Astrocyte of the cerebellum (primary cell): ENCODE measurements around the gene DMRTC2.

Source experiments
- DNase-seq: peaks from one replicate; pipeline ENCODE4 v3.0.0-alpha.2; 2011; ENCODE audit warnings: low read depth
- H3K4me3 ChIP-seq: 2 replicates; pipeline ENCODE4 v1.5.1; 2011; ENCODE audit warnings: mild to moderate bottlenecking, low read depth, low read length, moderate library complexity
- in situ Hi-C: cut with HindIII; loops from 2 replicates; pipeline ENCODE4 v1.10.0; 2017; ENCODE audit warnings: low sequenced_read_pairs
- TF ChIP-seq, protein P1 (sequence below): IDR thresholded peaks from 2 replicates; pipeline ENCODE4 v1.5.1; 2012; ENCODE audit warnings: low read length, low read depth, moderate library complexity, mild to moderate bottlenecking; ENCODE audit errors: missing control alignments

Gene DMRTC2

DNA sequence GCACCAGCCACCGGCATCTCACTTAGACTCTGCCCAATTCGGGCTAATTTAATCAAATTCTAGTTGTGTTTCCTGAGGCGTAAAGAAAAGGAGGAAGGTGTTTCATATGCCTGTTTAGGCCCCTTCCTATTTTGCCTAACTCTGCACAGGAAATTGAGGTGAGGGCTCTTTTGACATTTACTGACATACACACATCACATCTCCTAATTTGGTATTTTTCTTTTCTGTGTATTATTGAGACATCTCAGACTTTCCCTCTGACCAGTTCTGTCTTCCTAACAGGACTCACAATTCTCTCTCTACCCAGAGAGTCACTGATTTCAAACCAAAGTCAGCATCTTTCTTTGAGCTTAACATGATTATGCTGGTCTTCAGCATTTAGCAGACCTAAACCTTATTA lies 40.5 kb upstream of the DMRTC2 start:
- TF ChIP-seq, protein P1, sequence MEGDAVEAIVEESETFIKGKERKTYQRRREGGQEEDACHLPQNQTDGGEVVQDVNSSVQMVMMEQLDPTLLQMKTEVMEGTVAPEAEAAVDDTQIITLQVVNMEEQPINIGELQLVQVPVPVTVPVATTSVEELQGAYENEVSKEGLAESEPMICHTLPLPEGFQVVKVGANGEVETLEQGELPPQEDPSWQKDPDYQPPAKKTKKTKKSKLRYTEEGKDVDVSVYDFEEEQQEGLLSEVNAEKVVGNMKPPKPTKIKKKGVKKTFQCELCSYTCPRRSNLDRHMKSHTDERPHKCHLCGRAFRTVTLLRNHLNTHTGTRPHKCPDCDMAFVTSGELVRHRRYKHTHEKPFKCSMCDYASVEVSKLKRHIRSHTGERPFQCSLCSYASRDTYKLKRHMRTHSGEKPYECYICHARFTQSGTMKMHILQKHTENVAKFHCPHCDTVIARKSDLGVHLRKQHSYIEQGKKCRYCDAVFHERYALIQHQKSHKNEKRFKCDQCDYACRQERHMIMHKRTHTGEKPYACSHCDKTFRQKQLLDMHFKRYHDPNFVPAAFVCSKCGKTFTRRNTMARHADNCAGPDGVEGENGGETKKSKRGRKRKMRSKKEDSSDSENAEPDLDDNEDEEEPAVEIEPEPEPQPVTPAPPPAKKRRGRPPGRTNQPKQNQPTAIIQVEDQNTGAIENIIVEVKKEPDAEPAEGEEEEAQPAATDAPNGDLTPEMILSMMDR, result no peak
- in situ Hi-C loops, result no loop called here
- no peak for DNase-seq
- no peak overlapping the region for H3K4me3 ChIP-seq

DNA sequence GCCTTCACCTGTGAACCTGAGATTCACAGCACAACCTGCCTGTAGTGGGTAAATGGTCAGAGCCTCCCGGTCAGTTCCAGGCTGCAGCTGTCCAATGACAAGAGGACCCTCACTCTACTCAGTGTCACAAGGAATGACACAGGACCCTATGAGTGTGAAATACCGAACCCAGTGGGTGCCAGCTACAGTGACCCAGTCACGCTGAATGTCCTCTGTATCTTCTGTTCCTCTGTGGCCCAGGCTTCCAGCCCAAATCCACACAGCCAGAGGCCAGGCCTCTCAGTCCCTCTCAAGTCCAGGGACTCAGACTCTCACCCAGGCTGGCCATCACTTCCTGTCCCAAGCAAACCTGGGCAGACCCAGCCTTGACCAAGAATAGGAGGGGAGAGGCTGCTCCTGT lies 37.7 kb upstream of the DMRTC2 start:
- TF ChIP-seq, protein P1, result no peak
- no peak overlapping the region for H3K4me3 ChIP-seq
- DNase-seq, result no peak
- in situ Hi-C loops, result no loop called here

DNA sequence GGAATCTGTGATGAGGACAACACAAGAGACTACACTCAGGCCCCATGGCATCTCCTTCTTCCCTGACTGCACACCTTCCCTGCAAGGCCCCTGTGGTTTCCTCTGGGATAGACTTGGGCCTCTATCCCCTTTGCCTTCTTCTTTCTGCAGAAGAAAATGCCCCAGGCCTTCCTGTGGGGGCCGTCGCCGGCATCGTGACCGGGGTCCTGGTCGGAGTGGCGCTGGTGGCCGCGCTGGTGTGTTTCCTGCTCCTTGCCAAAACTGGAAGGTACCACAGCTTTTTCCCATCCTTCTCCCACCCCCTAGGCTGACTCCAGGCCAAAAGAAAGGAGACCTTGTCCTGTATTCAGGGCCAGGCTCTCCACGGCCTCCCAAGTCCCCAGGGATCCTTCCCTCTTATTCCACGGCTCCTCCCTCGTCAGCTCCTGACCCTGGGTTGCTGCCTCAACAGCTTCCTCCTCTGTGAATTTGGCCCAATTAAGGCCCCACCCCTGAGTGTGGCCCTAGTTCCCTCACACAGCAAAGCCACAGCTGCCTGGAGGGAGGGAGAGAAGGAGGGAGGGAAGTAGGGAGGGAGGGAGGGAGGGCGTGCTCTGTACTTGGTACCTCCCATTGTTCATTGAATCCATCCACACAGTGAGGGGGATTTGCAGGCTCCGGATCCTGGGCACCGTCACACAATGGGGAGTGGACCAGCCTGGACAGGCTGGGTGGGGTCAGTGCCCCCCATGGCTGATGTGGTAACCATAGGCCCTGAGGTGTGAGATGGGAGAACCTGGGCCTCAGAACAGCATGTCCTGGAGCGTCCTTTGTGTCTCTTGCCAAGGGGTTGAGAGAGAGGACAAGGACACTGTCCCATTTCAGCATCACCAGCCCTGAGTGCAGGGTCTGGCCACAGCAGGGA lies 35.9 kb upstream of the DMRTC2 start:
- in situ Hi-C loops, result no loop called here
- TF ChIP-seq, protein P1, result no peak
- no peak for DNase-seq
- H3K4me3 ChIP-seq, result no peak overlapping the region

DNA sequence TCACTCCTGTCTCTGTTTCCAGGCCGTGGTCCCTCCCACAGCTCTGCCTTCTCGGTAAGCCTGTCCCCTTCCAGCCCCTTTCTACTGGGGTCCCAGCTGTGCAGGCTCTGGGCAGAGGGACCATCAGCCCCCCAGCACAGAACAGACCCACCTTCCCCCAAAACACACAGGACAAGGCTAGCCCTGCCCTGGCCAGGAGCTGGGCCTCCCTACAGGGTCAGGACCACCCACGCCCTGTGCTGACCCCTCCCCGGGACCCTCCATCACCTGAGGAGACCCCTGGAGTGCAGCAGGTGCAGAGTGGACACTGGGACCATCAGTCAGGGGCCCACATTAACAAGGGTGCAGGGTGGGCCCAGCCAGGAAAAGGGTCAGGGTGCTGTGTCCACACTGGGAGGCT lies 34.5 kb upstream of the DMRTC2 start:
- H3K4me3 ChIP-seq, result no peak overlapping the region
- in situ Hi-C loops, result no loop called here
- no peak for DNase-seq
- TF ChIP-seq, protein P1, result no peak

DNA sequence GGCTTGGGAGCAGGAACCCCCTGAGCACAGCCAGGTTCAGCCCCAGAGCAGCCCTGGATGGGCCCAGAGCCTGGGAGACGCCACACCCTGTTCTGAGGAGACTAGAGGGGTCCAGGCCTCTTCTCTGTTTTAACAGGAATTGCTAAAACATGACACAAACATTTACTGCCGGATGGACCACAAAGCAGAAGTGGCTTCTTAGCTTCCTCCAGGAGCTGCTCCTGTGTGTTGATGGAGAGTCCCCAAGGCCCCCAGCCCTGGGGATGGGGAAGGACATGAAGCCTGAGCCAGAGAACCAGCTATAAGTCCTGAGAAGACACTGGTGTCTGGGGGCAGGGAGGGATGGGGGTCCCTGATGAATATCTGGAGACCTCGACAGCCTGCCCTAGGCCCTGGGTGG lies 33.8 kb upstream of the DMRTC2 start:
- no peak overlapping the region for H3K4me3 ChIP-seq
- no peak for DNase-seq

DNA sequence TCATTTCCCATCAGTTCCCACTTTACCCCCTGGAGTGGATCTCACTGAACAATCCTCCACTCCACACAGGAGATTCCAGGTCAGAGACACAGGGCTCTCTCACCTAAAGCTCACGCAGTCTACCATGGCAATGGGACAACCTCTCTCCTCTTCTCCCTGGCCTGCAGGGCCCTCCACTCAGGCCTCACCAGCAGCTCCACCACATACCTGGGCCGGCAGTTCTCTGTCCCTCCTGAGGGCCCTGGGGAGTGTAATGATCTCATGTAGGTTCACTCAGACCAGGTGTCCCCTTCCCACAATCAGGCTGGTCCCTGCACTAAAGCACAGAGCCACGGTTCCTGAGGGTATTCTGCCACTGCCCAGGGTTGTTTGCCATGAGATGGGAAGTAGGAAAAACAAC lies 32.9 kb upstream of the DMRTC2 start:
- in situ Hi-C loops, result no loop called here
- no peak overlapping the region for H3K4me3 ChIP-seq
- TF ChIP-seq, protein P1, result no peak
- no peak for DNase-seq

More for the DNA sequence above, 33.8 kb upstream of the DMRTC2 start:
- TF ChIP-seq, protein P1, result no peak
- in situ Hi-C loops, result no loop called here
